ENCODE measurements around the gene ARHGAP15.

GRCh38 chr2:143741205-143741604 lies 612.0 kb downstream of the ARHGAP15 start:
- no peak for TF ChIP-seq PKNOX1 (IDR thresholded peaks at IDR 0.05)
- TF ChIP-seq BHLHE40 (IDR thresholded peaks at IDR 0.05; ENCODE audit: borderline replicate concordance), result no peak
- TF ChIP-seq FOXM1 (IDR thresholded peaks at IDR 0.05; ENCODE audit: borderline replicate concordance), result no peak
- TF ChIP-seq ELF4 (IDR thresholded peaks at IDR 0.05), result no peak
- no peak for TF ChIP-seq FOXA1 (IDR thresholded peaks at IDR 0.05)
- TF ChIP-seq FOXK2 (IDR thresholded peaks at IDR 0.05), result no peak

All from HEK293T (cell line).